Liver (tissue), 9 donors: Measurements from ENCODE around the gene SKI. TPM values are rescaled to one million over a fixed set of nuclear protein-coding genes. Genes with fewer than 3 reads are reported as not detected.

Experiments used
- DNase-seq: peaks from one replicate; pipeline ENCODE4 v3.0.0-alpha.2; 2017; ENCODE audit warnings: low spot score
- H3K27ac ChIP-seq, 2 donors: one replicate each; pipeline ENCODE4 v1.7.0; 2013; ENCODE audit warnings: inconsistent platforms in 2 of 2, low read length in 2 of 2, control low read depth in 1 of 2, low read depth in 1 of 2, mild to moderate bottlenecking in 1 of 2
- H3K27me3 ChIP-seq, 4 donors: one replicate each; pipeline versions ENCODE4 v1.6.1 to v1.7.0; 2013; ENCODE audit warnings: low read length in 3 of 4, inconsistent platforms in 1 of 4, mild to moderate bottlenecking in 1 of 4, moderate library complexity in 1 of 4; ENCODE audit not compliant: control insufficient read depth in 4 of 4, insufficient read depth in 4 of 4
- H3K36me3 ChIP-seq, 4 donors: one replicate each; pipeline versions ENCODE4 v1.6.1 to v1.7.0; 2013; ENCODE audit warnings: low read length in 3 of 4, mild to moderate bottlenecking in 3 of 4, low read depth in 1 of 4, moderate library complexity in 1 of 4; ENCODE audit not compliant: control insufficient read depth in 4 of 4, insufficient read depth in 3 of 4
- H3K4me1 ChIP-seq, 4 donors: one replicate each; pipeline versions ENCODE4 v1.6.1 to v1.7.0; 2013; ENCODE audit warnings: low read length in 3 of 4, mild to moderate bottlenecking in 3 of 4, moderate library complexity in 1 of 4; ENCODE audit not compliant: control insufficient read depth in 4 of 4, insufficient read depth in 4 of 4
- H3K4me3 ChIP-seq, 3 donors: one replicate each; pipeline versions ENCODE4 v1.6.1 to v1.7.0; 2013; ENCODE audit warnings: low read length in 3 of 3, control low read depth in 1 of 3, low read depth in 1 of 3, mild to moderate bottlenecking in 1 of 3
- H3K9ac ChIP-seq, 2 donors: one replicate each; pipeline ENCODE4 v1.7.0; 2013; ENCODE audit warnings: low read length in 2 of 2, mild to moderate bottlenecking in 2 of 2, moderate library complexity in 2 of 2, control low read depth in 1 of 2, low read depth in 1 of 2
- H3K9me3 ChIP-seq, 4 donors: one replicate each; pipeline versions ENCODE4 v1.6.1 to v1.7.0; 2013; ENCODE audit warnings: low read length in 3 of 4; ENCODE audit not compliant: control insufficient read depth in 4 of 4
- EGR1 ChIP-seq, 2 donors: IDR thresholded peaks; 2 replicates each; pipeline ENCODE4 v1.6.1; 2016 to 2018; ENCODE audit warnings: antibody characterized with exemption in 2 of 2, low read depth in 2 of 2
- FOXA1 ChIP-seq: IDR thresholded peaks from 2 replicates; pipeline ENCODE4 v1.6.1; 2016; ENCODE audit warnings: antibody characterized with exemption
- FOXA2 ChIP-seq: IDR thresholded peaks from 2 replicates; pipeline ENCODE4 v1.6.1; 2016; ENCODE audit warnings: antibody characterized with exemption
- GABPA ChIP-seq, 2 donors: IDR thresholded peaks in 1 of 2; conservative IDR thresholded peaks in 1 of 2; 2 replicates each; pipeline ENCODE4 v1.6.1; 2016; ENCODE audit warnings: antibody characterized with exemption in 2 of 2, mild to moderate bottlenecking in 1 of 2, moderate library complexity in 1 of 2
- HNF4A ChIP-seq, 2 donors: conservative IDR thresholded peaks; 2 replicates each; pipeline ENCODE4 v1.6.1; 2016; ENCODE audit warnings: antibody characterized with exemption in 2 of 2, mild to moderate bottlenecking in 2 of 2
- HNF4G ChIP-seq: IDR thresholded peaks from 2 replicates; pipeline ENCODE4 v1.6.1; 2016; ENCODE audit warnings: antibody characterized with exemption
- JUND ChIP-seq, 2 donors: IDR thresholded peaks; 2 replicates each; pipeline ENCODE4 v1.6.1; 2016; ENCODE audit warnings: antibody characterized with exemption in 2 of 2
- NR2F2 ChIP-seq: IDR thresholded peaks from 2 replicates; pipeline ENCODE4 v1.6.1; 2016; ENCODE audit warnings: antibody characterized with exemption
- RAD21 ChIP-seq, 2 donors: IDR thresholded peaks; 2 replicates each; pipeline ENCODE4 v1.6.1; 2016; ENCODE audit warnings: antibody characterized with exemption in 2 of 2, mild to moderate bottlenecking in 2 of 2
- RXRA ChIP-seq, 2 donors: IDR thresholded peaks; 2 replicates each; pipeline ENCODE4 v1.6.1; 2017 to 2018; ENCODE audit warnings: antibody characterized with exemption in 2 of 2, mild to moderate bottlenecking in 1 of 2
- SP1 ChIP-seq: IDR thresholded peaks from 2 replicates; pipeline ENCODE4 v1.6.1; 2018; ENCODE audit warnings: antibody characterized with exemption, mild to moderate bottlenecking
- YY1 ChIP-seq: IDR thresholded peaks from 2 replicates; pipeline ENCODE4 v1.6.1; 2016; ENCODE audit warnings: antibody characterized with exemption, mild to moderate bottlenecking
- WGBS: extraction: QIAGEN DNeasy Blood & Tissue Kit; methylation state at CpG from one replicate; pipeline ENCODE4 v1.1.7; 2013; 5-methylcytosine and 5-hydroxymethylcytosine counted together
- polyA plus RNA-seq, 2 donors: library from polyadenylated mRNA; stranded (reverse) in 1 of 2; unstranded in 1 of 2; fragments of 200-250 nt in 1 of 2; fragments of >200 nt in 1 of 2; fragmentation: Nextera tagmentation in 1 of 2; extraction: Ambion mirVana in 1 of 2; gene quantifications; one replicate each; pipeline versions ENCODE4 v1.2.1 to v1.2.3, GENCODE V29; 2013 to 2015
- total RNA-seq, 2 donors: library from RNA; depleted of rRNA; stranded (reverse); fragments of >200 nt; gene quantifications; one replicate each; pipeline ENCODE4 v1.2.3, GENCODE V29; 2014
- TF ChIP-seq, protein P1 (sequence below): IDR thresholded peaks from 2 replicates; pipeline ENCODE4 v1.6.1; 2016; ENCODE audit warnings: antibody characterized with exemption
- TF ChIP-seq, protein P2 (sequence below): IDR thresholded peaks from 2 replicates; pipeline ENCODE4 v1.6.1; 2016; ENCODE audit warnings: antibody characterized with exemption, mild to moderate bottlenecking
- TF ChIP-seq, protein P3 (sequence below): IDR thresholded peaks from 2 replicates; pipeline ENCODE4 v1.6.1; 2016; ENCODE audit warnings: antibody characterized with exemption
- TF ChIP-seq, protein P4 (sequence below): fragments of 150-350 bp; IDR thresholded peaks from 2 replicates; pipeline ENCODE4 v1.5.1; 2017; ENCODE audit warnings: improper control_type of control experiment, low read depth, low read length; ENCODE audit not compliant: missing input control
- TF ChIP-seq, protein P5 (sequence below): IDR thresholded peaks from 2 replicates; pipeline ENCODE4 v1.6.1; 2016; ENCODE audit warnings: antibody characterized with exemption
- donor health status: healthy.
- donor health status: healthy.
- donor health status: healthy.
- donor health status: healthy.
- donor health status: healthy.

The SKI gene
- total and polyA plus RNA-seq, 4 donors: 3.2 to 21.3 (median 19.5) TPM

DNA sequence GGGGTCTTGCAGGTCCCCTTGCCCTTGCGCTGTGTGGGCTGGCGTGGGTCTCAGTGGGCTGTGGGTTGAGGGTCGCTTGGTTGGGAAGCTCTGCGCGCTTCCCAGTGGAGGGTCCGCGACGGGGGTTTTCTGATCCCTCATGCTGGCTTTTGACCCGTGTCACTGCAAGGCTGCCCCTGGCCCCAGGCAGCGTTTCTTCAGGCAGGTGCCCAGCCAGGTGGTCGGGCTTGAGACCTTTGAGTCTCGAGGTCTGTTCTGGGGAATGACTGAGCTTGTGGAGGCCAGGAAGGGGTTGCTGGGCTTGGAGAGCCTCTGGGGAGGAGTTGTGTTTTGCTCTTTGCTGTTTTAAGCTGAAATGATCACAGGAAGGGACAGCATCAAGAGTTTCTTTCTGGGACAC is 5.3 kb downstream of the SKI start:
- Histone ChIP-seq H3K27ac (peak overlapping the region; percentile 91 to 93), H3K4me1 (peaks cover 51 to 85% (median 67%) of the 10 kb centered on the region in 4 donors), H3K9ac (peak overlapping the region in 1 of 2 donors; percentile 76), H3K36me3 (no peaks in the 10 kb centered on the region), H3K4me3 (peak overlapping the region in 1 of 3 donors; percentile 35), H3K27me3 (no peaks in the 10 kb centered on the region), H3K9me3 (no peaks in the 10 kb centered on the region)
- TF ChIP-seq SP1: no peak
- no peak for TF ChIP-seq JUND (IDR thresholded peaks at IDR 0.05)
- no peak for TF ChIP-seq RAD21 (IDR thresholded peaks at IDR 0.05)
- TF ChIP-seq, protein P1, sequence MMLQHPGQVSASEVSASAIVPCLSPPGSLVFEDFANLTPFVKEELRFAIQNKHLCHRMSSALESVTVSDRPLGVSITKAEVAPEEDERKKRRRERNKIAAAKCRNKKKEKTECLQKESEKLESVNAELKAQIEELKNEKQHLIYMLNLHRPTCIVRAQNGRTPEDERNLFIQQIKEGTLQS: no peak
- no peak for TF ChIP-seq HNF4A (conservative IDR thresholded peaks at IDR 0.05)
- no peak for TF ChIP-seq GABPA (IDR thresholded peaks at IDR 0.05 in 1 of 2, conservative IDR thresholded peaks at IDR 0.05 in 1 of 2)
- no peak for TF ChIP-seq FOXA1
- TF ChIP-seq FOXA2: no peak
- TF ChIP-seq, protein P2, sequence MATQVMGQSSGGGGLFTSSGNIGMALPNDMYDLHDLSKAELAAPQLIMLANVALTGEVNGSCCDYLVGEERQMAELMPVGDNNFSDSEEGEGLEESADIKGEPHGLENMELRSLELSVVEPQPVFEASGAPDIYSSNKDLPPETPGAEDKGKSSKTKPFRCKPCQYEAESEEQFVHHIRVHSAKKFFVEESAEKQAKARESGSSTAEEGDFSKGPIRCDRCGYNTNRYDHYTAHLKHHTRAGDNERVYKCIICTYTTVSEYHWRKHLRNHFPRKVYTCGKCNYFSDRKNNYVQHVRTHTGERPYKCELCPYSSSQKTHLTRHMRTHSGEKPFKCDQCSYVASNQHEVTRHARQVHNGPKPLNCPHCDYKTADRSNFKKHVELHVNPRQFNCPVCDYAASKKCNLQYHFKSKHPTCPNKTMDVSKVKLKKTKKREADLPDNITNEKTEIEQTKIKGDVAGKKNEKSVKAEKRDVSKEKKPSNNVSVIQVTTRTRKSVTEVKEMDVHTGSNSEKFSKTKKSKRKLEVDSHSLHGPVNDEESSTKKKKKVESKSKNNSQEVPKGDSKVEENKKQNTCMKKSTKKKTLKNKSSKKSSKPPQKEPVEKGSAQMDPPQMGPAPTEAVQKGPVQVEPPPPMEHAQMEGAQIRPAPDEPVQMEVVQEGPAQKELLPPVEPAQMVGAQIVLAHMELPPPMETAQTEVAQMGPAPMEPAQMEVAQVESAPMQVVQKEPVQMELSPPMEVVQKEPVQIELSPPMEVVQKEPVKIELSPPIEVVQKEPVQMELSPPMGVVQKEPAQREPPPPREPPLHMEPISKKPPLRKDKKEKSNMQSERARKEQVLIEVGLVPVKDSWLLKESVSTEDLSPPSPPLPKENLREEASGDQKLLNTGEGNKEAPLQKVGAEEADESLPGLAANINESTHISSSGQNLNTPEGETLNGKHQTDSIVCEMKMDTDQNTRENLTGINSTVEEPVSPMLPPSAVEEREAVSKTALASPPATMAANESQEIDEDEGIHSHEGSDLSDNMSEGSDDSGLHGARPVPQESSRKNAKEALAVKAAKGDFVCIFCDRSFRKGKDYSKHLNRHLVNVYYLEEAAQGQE: no peak
- no peak for TF ChIP-seq HNF4G
- TF ChIP-seq RXRA (IDR thresholded peaks at IDR 0.05): no peak
- TF ChIP-seq EGR1 (IDR thresholded peaks at IDR 0.05; ENCODE audit: low read depth in 2 of 2): no peak
- TF ChIP-seq, protein P3, sequence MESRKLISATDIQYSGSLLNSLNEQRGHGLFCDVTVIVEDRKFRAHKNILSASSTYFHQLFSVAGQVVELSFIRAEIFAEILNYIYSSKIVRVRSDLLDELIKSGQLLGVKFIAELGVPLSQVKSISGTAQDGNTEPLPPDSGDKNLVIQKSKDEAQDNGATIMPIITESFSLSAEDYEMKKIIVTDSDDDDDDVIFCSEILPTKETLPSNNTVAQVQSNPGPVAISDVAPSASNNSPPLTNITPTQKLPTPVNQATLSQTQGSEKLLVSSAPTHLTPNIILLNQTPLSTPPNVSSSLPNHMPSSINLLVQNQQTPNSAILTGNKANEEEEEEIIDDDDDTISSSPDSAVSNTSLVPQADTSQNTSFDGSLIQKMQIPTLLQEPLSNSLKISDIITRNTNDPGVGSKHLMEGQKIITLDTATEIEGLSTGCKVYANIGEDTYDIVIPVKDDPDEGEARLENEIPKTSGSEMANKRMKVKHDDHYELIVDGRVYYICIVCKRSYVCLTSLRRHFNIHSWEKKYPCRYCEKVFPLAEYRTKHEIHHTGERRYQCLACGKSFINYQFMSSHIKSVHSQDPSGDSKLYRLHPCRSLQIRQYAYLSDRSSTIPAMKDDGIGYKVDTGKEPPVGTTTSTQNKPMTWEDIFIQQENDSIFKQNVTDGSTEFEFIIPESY: no peak
- no peak for TF ChIP-seq NR2F2
- TF ChIP-seq, protein P4, sequence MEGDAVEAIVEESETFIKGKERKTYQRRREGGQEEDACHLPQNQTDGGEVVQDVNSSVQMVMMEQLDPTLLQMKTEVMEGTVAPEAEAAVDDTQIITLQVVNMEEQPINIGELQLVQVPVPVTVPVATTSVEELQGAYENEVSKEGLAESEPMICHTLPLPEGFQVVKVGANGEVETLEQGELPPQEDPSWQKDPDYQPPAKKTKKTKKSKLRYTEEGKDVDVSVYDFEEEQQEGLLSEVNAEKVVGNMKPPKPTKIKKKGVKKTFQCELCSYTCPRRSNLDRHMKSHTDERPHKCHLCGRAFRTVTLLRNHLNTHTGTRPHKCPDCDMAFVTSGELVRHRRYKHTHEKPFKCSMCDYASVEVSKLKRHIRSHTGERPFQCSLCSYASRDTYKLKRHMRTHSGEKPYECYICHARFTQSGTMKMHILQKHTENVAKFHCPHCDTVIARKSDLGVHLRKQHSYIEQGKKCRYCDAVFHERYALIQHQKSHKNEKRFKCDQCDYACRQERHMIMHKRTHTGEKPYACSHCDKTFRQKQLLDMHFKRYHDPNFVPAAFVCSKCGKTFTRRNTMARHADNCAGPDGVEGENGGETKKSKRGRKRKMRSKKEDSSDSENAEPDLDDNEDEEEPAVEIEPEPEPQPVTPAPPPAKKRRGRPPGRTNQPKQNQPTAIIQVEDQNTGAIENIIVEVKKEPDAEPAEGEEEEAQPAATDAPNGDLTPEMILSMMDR: no peak
- TF ChIP-seq YY1: no peak
- TF ChIP-seq, protein P5, sequence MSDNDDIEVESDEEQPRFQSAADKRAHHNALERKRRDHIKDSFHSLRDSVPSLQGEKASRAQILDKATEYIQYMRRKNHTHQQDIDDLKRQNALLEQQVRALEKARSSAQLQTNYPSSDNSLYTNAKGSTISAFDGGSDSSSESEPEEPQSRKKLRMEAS: no peak
- WGBS: 69% methylated on average over 12 of the region's 12 CpGs
- DNase-seq: no peak
